Keratinocyte (primary cell): ENCODE data around the gene SPOCK3. TPM values are rescaled to one million over a fixed set of nuclear protein-coding genes. Genes with fewer than 3 reads are reported as not detected.

ENCODE experiments used
- DNase-seq: peaks from one replicate; pipeline ENCODE4 v3.0.0-alpha.2; 2011; ENCODE audit warnings: low read depth, missing footprints, low spot score
- FAIRE-seq: peaks from 2 replicates; lab custom pipeline; 2011; peaks lifted over from hg19 to GRCh38; lab: Jason Lieb, UNC
- H2AFZ ChIP-seq: 2 replicates; pipeline ENCODE4 v1.6.0; 2012; ENCODE audit warnings: low read length, control low read depth, inconsistent platforms; ENCODE audit not compliant: control insufficient read depth
- H3K27ac ChIP-seq: 2 replicates; pipeline ENCODE4 v1.5.1; 2011; ENCODE audit warnings: low read length; ENCODE audit not compliant: control insufficient read depth, insufficient read depth
- H3K27me3 ChIP-seq: 3 replicates; pipeline ENCODE4 v1.6.0; 2011; ENCODE audit warnings: low read length; ENCODE audit not compliant: control insufficient read depth, insufficient read depth; ENCODE audit errors: extremely low read depth
- H3K36me3 ChIP-seq, 2 experiments: 2 replicates in 1 of 2; 3 replicates in 1 of 2; pipeline ENCODE4 v1.5.1; 2011; ENCODE audit warnings: low read length in 2 of 2, mild to moderate bottlenecking in 1 of 2; ENCODE audit not compliant: control insufficient read depth in 2 of 2, insufficient read depth in 2 of 2; ENCODE audit errors: extremely low read depth in 1 of 2
- H3K4me1 ChIP-seq: 3 replicates; pipeline ENCODE4 v1.5.1; 2011; ENCODE audit warnings: low read length; ENCODE audit not compliant: control insufficient read depth, insufficient read depth; ENCODE audit errors: extremely low read depth
- H3K4me2 ChIP-seq: 3 replicates; pipeline ENCODE4 v1.6.0; 2011; ENCODE audit warnings: low read depth, low read length; ENCODE audit not compliant: control insufficient read depth, insufficient read depth; ENCODE audit errors: extremely low read depth
- H3K4me3 ChIP-seq, 3 experiments: fragments of 200-600 bp in 1 of 3; sonication (generic) in 1 of 3; 2 replicates in 2 of 3; 3 replicates in 1 of 3; pipeline ENCODE4 v1.5.1; 2011 to 2016; ENCODE audit warnings: low read length in 3 of 3, mild to moderate bottlenecking in 3 of 3, control low read depth in 2 of 3, inconsistent platforms in 1 of 3, low read depth in 1 of 3, mixed read lengths in 1 of 3, mixed run types in 1 of 3, moderate library complexity in 1 of 3; ENCODE audit not compliant: control insufficient read depth in 2 of 3, insufficient read depth in 2 of 3; ENCODE audit errors: extremely low read depth in 1 of 3
- H3K79me2 ChIP-seq: 2 replicates; pipeline ENCODE4 v1.6.0; 2012; ENCODE audit warnings: low read length; ENCODE audit not compliant: control insufficient read depth, insufficient read depth
- H3K9ac ChIP-seq: 3 replicates; pipeline ENCODE4 v1.6.0; 2011; ENCODE audit warnings: low read length; ENCODE audit not compliant: control insufficient read depth, insufficient read depth; ENCODE audit errors: extremely low read depth
- H3K9me1 ChIP-seq: 3 replicates; pipeline ENCODE4 v1.6.0; 2011; ENCODE audit warnings: low read length; ENCODE audit not compliant: control insufficient read depth, insufficient read depth; ENCODE audit errors: extremely low read depth
- H3K9me3 ChIP-seq: 2 replicates; pipeline ENCODE4 v1.5.1; 2012; ENCODE audit warnings: low read depth, low read length; ENCODE audit not compliant: control insufficient read depth
- H4K20me1 ChIP-seq: 3 replicates; pipeline ENCODE4 v1.6.0; 2011; ENCODE audit warnings: low read length; ENCODE audit not compliant: control insufficient read depth, insufficient read depth; ENCODE audit errors: extremely low read depth
- EZH2 ChIP-seq: IDR thresholded peaks from one replicate; pipeline ENCODE4 v1.6.1; 2012; ENCODE audit warnings: inconsistent platforms, mild to moderate bottlenecking, low read length, moderate library complexity
- dilution Hi-C: fragments of 300-500 bp; cut with MboI; formaldehyde crosslinking; loops from one replicate; pipeline ENCODE4 v1.7.0; 2020; ENCODE audit warnings: low sequenced_read_pairs; ENCODE audit not compliant: extremely low pct_ligation_motif_present
- polyA plus RNA-seq, 5 experiments: library from polyadenylated mRNA; depleted of rRNA in 3 of 5; stranded (reverse) in 3 of 5; stranded (forward) in 1 of 5; unstranded in 1 of 5; fragments of >200 nt; gene quantifications; 1 replicate in 1 of 5; 2 replicates in 3 of 5; 3 replicates in 1 of 5; pipeline versions ENCODE4 v1.2.1 to v1.2.3, GENCODE V29; 2011 to 2012; ENCODE audit warnings: missing spikeins in 2 of 5, low read depth in 1 of 5, low replicate concordance in 1 of 5
- TF ChIP-seq, protein P1 (sequence below), 3 experiments: IDR thresholded peaks in 1 of 3; conservative IDR thresholded peaks in 1 of 3; optimal IDR thresholded peaks in 1 of 3; 2 replicates in 2 of 3; 3 replicates in 1 of 3; pipeline versions ENCODE3 to v1.5.1; 2011; ENCODE audit warnings: low read length in 3 of 3, mild to moderate bottlenecking in 3 of 3, moderate library complexity in 2 of 3, control low read depth in 1 of 3, inconsistent platforms in 1 of 3; ENCODE audit not compliant: insufficient read depth in 2 of 3; ENCODE audit errors: extremely low read depth in 1 of 3

Gene SPOCK3
- polyA plus RNA-seq, 1 donor (not counting 4 experiments of a cell fraction or from before 2014, with no cell fraction given), result not detected

DNA sequence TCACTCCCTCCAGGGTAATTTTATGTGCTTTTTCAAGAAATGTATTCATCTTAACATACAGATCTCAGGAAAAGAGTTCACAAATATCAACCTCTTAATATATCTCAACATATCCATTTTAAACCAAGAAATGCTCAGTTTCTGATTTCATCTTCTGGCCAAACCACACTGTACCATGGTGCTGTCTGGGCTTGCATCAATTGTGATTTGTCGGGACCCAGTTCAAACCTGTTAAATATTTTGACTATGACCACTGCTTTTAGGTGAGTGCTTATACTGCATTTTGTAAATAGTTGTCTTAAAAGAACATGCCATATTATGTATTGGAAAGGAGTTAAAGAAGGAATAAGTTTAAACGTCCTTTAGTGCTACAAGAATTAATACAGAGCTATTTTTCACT is 352.1 kb downstream of the SPOCK3 start:
- Histone ChIP-seq H3K4me1 (no peaks in the 10 kb centered on the region), H3K27me3 (no peaks in the 10 kb centered on the region), H3K4me3 (no peak overlapping the region), H3K9ac (no peak overlapping the region), H3K36me3 (no peaks in the 10 kb centered on the region), H2AFZ (no peak overlapping the region), H3K9me1 (no peaks in the 10 kb centered on the region), H4K20me1 (no peaks in the 10 kb centered on the region), H3K4me2 (peak overlapping the region; percentile 35), H3K79me2 (no peaks in the 10 kb centered on the region), H3K27ac (no peak overlapping the region), H3K9me3 (no peaks in the 10 kb centered on the region)
- dilution Hi-C loops, result no loop called here
- TF ChIP-seq, protein P1, sequence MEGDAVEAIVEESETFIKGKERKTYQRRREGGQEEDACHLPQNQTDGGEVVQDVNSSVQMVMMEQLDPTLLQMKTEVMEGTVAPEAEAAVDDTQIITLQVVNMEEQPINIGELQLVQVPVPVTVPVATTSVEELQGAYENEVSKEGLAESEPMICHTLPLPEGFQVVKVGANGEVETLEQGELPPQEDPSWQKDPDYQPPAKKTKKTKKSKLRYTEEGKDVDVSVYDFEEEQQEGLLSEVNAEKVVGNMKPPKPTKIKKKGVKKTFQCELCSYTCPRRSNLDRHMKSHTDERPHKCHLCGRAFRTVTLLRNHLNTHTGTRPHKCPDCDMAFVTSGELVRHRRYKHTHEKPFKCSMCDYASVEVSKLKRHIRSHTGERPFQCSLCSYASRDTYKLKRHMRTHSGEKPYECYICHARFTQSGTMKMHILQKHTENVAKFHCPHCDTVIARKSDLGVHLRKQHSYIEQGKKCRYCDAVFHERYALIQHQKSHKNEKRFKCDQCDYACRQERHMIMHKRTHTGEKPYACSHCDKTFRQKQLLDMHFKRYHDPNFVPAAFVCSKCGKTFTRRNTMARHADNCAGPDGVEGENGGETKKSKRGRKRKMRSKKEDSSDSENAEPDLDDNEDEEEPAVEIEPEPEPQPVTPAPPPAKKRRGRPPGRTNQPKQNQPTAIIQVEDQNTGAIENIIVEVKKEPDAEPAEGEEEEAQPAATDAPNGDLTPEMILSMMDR (optimal IDR thresholded peaks at IDR 0.05 in 1 of 3, IDR thresholded peaks at IDR 0.05 in 1 of 3, conservative IDR thresholded peaks at IDR 0.05 in 1 of 3; ENCODE audit: extremely low read depth in 1 of 3, insufficient read depth in 2 of 3, low read length in 3 of 3), result no peak
- no peak for TF ChIP-seq EZH2
- DNase-seq (no peak), FAIRE-seq (no peak)

DNA sequence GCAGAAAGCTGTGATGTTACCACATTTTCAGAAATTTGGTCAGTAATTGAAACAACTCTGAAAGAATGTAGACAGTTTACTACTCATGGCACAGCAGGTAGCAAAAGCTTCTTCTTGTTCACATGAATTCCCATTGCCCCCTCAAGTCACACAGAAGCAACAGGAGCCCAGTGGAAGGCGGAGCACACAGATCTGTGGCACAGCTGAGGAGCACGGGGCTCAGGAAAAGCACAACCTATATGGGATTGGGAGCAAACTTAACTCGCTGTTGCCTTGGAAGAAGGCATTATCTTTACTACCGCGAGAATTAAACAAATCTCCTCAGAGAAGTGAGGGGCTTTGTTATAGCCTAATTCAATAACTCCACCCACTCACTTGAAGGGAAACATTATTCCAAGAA is 358.5 kb downstream of the SPOCK3 start:
- no peak overlapping the region for H2AFZ ChIP-seq
- no peaks in the 10 kb centered on the region for H3K9me3 ChIP-seq
- H3K36me3 ChIP-seq, result no peaks in the 10 kb centered on the region
- no peaks in the 10 kb centered on the region for H3K9me1 ChIP-seq
- no peak for DNase-seq
- H3K9ac ChIP-seq, result no peak overlapping the region
- no peak for FAIRE-seq
- no peaks in the 10 kb centered on the region for H3K27me3 ChIP-seq
- H3K79me2 ChIP-seq, result no peaks in the 10 kb centered on the region
- TF ChIP-seq EZH2, result no peak
- TF ChIP-seq, protein P1 (optimal IDR thresholded peaks at IDR 0.05 in 1 of 3, IDR thresholded peaks at IDR 0.05 in 1 of 3, conservative IDR thresholded peaks at IDR 0.05 in 1 of 3; ENCODE audit: extremely low read depth in 1 of 3, insufficient read depth in 2 of 3, low read length in 3 of 3), result no peak
- no peak overlapping the region for H3K4me3 ChIP-seq
- H3K27ac ChIP-seq, result no peak overlapping the region
- H3K4me1 ChIP-seq, result no peaks in the 10 kb centered on the region
- no peaks in the 10 kb centered on the region for H4K20me1 ChIP-seq
- dilution Hi-C loops, result no loop called here
- H3K4me2 ChIP-seq, result no peak overlapping the region
